ENCODE results near the gene ZC3H4. TPM values are rescaled to one million over a fixed set of nuclear protein-coding genes. Genes with fewer than 3 reads are reported as not detected.

The ZC3H4 gene
- total RNA-seq, 6 experiments from 2014 or later = 8.3 to 19.1 (median 15.1) TPM

DNA sequence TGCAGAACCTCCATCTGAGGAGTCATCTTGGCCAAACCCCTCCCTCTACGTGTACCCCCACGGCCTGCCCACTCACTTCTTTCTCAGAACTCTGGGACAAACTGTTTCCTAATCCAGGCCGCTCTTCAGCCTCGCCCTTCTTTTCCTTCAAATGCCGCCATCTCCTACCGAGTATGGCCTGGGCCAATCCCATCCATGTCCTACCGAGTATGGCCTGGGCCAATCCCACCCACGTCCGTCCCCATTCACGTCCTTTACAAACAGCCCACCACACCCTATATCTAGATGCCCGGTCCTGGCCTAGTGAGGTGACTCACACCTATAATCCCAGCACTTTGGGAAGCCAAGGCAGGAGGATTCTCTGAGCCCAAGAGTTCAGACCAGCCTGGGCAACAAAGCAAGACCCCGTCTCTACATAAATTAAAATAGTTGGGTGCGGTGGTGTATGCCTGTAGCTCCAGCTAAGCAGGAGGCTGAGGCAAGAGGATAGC is 66.3 kb downstream of the ZC3H4 start:
- ATAC-seq = no peak
- Histone ChIP-seq H3K4me1 (no peaks in the 10 kb centered on the region), H3K27me3 (no peaks in the 10 kb centered on the region), H3K9me3 (no peaks in the 10 kb centered on the region), H3K4me3 (peak overlapping the region; percentile 90 to 97 (median 96)), H3K27ac (no peak overlapping the region), H3K36me3 (no peaks in the 10 kb centered on the region)
- DNase-seq = no peak
- 81% methylated on average over 12 of the region's 13 CpGs for WGBS (ENCODE audit: insufficient coverage, low coverage, low lambda C conversion rate, missing lambda C conversion rate)
- TF ChIP-seq, protein P1, sequence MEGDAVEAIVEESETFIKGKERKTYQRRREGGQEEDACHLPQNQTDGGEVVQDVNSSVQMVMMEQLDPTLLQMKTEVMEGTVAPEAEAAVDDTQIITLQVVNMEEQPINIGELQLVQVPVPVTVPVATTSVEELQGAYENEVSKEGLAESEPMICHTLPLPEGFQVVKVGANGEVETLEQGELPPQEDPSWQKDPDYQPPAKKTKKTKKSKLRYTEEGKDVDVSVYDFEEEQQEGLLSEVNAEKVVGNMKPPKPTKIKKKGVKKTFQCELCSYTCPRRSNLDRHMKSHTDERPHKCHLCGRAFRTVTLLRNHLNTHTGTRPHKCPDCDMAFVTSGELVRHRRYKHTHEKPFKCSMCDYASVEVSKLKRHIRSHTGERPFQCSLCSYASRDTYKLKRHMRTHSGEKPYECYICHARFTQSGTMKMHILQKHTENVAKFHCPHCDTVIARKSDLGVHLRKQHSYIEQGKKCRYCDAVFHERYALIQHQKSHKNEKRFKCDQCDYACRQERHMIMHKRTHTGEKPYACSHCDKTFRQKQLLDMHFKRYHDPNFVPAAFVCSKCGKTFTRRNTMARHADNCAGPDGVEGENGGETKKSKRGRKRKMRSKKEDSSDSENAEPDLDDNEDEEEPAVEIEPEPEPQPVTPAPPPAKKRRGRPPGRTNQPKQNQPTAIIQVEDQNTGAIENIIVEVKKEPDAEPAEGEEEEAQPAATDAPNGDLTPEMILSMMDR (IDR thresholded peaks at IDR 0.05) = no peak
- intact Hi-C loops (cut with DNase I) = no loop called here

DNA sequence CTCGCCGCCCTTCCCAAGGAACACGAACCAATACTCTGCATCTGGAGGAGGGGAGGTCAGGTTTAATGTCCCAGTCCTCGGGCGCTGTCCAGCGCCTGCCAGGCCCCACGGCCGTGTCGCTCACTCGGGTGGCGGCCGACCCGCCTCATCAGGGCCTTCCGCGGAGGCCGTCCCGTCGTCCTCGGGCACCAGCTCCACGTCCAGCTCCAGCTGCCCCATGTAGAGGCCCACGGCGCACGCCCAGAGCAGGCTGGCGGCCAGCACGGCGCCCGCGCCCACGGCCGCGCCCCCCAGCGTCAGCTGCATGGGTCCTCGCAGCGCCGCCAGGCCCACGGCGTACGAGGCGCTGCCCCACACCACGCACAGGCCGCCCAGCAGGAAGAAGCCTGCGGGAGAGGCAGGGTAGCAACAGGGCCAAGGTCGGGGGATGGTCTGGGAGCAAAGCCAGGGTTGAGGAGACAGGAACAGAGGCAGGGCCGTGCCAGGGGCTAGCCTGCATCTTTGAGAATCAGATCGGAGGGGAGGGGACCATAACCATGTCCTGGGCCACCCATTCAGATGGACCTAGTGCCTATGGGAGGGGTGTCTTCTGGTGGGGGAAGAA is 67.6 kb downstream of the ZC3H4 start:
- Histone ChIP-seq H3K27ac (no peak overlapping the region), H3K27me3 (no peaks in the 10 kb centered on the region), H3K4me1 (no peaks in the 10 kb centered on the region), H3K9me3 (no peaks in the 10 kb centered on the region), H3K36me3 (no peaks in the 10 kb centered on the region), H3K4me3 (no peak overlapping the region)
- TF ChIP-seq POLR2A (IDR thresholded peaks at IDR 0.05) = no peak
- TF ChIP-seq, protein P1 (IDR thresholded peaks at IDR 0.05) = no peak
- no peak for ATAC-seq
- intact Hi-C loops (cut with DNase I) = no loop called here
- 100% methylated on average over 2 of the region's 45 CpGs for WGBS (ENCODE audit: insufficient coverage, low coverage, low lambda C conversion rate, missing lambda C conversion rate)
- DNase-seq = no peak

DNA sequence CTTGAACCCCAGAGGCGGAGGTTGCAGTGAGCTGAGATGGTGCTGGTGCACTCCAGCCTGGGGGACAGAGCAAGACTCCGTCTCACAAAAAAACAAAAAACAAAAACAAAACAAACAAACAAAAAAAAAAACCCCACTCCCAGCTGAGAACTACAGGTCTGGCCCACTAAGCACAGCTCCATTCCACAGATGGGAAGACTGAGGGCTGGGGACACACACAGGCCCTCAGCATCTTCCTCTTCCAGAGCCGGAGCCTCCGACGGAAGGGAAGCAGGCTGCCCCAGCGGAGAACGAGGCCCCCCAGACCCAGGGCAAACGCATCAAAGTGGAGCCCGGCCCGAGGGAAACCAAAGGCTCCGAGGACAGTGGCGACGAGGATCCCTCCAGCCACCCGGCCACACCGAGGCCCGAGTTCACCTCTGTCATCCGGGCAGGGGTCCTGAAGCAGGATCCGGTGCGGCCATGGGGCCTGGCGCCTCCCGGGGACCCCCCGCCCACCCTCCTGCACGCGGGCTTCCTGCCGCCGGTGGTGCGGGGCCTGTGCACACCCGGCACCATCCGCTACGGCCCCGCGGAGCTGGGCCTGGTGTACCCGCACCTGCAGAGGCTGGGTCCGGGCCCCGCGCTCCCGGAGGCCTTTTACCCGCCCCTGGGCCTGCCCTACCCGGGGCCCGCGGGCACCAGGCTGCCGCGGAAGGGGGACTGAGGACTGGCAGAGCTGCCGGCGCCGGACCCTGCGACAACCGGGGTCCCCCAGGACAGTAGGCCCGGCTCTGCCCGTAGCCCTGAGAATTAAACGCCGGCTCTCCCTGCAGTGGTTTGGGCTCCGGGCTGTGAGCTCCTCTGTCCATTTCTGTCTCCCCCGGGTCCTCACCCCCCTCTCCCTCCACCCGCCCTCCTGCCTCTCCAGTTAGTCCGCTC is 68.4 kb downstream of the ZC3H4 start:
- H3K36me3 ChIP-seq = no peaks in the 10 kb centered on the region
- no peaks in the 10 kb centered on the region for H3K9me3 ChIP-seq
- intact Hi-C loops (cut with DNase I) = no loop called here
- H3K4me3 ChIP-seq = no peak overlapping the region
- TF ChIP-seq POLR2A (IDR thresholded peaks at IDR 0.05) = no peak
- TF ChIP-seq, protein P1 (IDR thresholded peaks at IDR 0.05) = no peak
- DNase-seq = no peak
- no peak for ATAC-seq
- no peaks in the 10 kb centered on the region for H3K27me3 ChIP-seq
- WGBS (ENCODE audit: insufficient coverage, low coverage, low lambda C conversion rate, missing lambda C conversion rate) = 95% methylated on average over 7 of the region's 56 CpGs
- no peak overlapping the region for H3K27ac ChIP-seq
- H3K4me1 ChIP-seq = no peaks in the 10 kb centered on the region

DNA sequence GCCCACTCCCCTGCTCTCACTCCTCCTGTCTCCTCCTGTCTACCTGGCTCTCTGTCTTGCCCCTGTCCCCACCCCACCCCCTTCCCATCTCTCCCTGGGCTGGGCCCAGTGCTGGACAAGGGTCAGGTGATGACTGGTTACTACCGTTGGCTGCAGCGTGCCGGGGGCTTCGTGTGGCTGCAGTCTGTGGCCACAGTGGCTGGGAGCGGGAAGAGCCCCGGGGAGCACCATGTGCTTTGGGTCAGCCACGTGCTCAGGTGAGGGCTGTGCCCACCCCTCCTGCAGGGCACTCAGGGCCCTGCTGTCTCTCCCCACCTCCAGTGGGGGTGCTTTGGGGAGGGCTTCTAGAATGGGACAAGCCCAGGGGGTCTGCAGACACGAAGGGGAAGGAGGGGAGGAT is 72.7 kb downstream of the ZC3H4 start:
- DNase-seq (no peak), ATAC-seq (no peak)
- H3K36me3 ChIP-seq = no peaks in the 10 kb centered on the region
- H3K9me3 ChIP-seq = no peaks in the 10 kb centered on the region
- TF ChIP-seq POLR2A (IDR thresholded peaks at IDR 0.05) = no peak
- TF ChIP-seq, protein P1 (IDR thresholded peaks at IDR 0.05) = no peak
- H3K27me3 ChIP-seq = no peaks in the 10 kb centered on the region
- intact Hi-C loops (cut with DNase I) = no loop called here
- H3K4me1 ChIP-seq = peaks cover 0 to 5% (median 2%) of the 10 kb centered on the region in 4 donors
- H3K4me3 ChIP-seq = no peak overlapping the region
- WGBS (ENCODE audit: insufficient coverage, low coverage, low lambda C conversion rate, missing lambda C conversion rate) = 82% methylated on average over 5 of the region's 8 CpGs
- no peak overlapping the region for H3K27ac ChIP-seq
